Left forelimb (tissue), 1 donor: Measurements from ENCODE around the gene CTNNA2.

Experiments
- DNase-seq: peaks from one replicate; pipeline ENCODE4 v3.0.0-alpha.2; 2018; ENCODE audit warnings: low spot score

Gene CTNNA2

DNA sequence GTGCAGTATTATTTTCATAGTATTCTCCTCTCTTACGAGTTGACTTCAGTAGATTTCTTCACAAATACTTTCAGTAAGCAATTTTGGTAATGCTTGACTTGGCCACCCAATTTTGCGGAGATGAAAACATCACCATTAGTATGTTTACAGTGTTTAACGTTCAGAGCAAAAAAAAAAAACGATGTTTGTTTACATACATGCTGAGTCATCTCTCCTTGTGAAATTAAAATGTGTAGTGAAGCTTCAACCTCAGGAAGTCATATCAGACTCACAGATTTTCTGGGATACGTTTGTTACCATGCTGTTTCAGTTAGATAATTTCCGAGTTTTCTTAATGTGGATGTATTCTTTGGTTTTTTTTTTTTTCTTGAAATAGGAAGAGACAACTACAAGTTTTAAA lies 100.1 kb downstream of the CTNNA2 start:
- no peak for DNase-seq

GRCh38 chr2:79619442-79619841 lies 106.6 kb downstream of the CTNNA2 start:
- no peak for DNase-seq

DNA sequence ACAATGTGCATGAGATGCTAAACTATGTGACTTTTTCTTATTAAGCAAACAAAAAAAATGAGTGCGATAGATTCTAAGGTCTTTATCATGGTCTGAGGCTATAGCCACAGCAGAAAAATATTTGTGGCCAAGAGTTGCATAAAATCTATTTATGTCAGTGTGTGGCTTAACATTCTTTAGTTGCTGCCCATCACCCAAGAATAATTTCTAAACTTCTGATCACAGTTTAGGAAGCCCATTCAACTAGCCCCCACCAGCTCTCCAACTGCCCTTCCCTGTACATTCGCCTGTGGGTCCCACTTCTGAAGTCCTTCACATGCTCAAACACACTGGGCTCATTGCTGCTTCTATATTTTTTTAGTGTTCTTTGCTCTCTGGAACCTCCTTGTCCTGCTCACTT lies 107.1 kb downstream of the CTNNA2 start:
- no peak for DNase-seq

- no peak for DNase-seq
These were observed 107.8 kb downstream of the CTNNA2 start for GRCh38 chr2:79620679-79621078.

GRCh38 chr2:79621252-79621651 lies 108.4 kb downstream of the CTNNA2 start:
- DNase-seq: no peak

DNA sequence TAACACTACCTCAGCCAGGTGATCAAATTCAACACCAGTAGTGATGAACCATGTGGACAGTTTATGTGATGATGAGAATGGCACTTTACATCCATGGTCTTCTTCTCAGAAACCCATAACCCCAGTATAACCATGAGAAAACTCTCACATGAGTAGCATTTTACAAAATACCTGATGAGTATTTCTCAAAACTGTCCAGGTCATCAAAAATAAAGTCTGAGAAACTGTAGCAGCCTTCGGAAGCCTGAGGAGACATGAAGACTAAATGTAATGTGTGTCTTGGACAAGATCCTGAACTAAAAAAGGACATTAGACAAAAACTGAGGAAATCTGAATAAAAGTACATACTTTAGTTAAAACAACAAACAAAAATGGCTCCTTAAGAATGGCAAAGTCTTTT lies 108.9 kb downstream of the CTNNA2 start:
- DNase-seq: no peak

- DNase-seq: no peak
These were observed 109.7 kb downstream of the CTNNA2 start for GRCh38 chr2:79622508-79622907.

- DNase-seq: no peak
These were observed 114.4 kb downstream of the CTNNA2 start for GRCh38 chr2:79627237-79627636.

GRCh38 chr2:79630060-79630459 lies 117.2 kb downstream of the CTNNA2 start:
- DNase-seq: no peak

GRCh38 chr2:79630972-79631557 lies 118.2 kb downstream of the CTNNA2 start:
- DNase-seq: no peak

GRCh38 chr2:79638410-79638809 lies 125.6 kb downstream of the CTNNA2 start:
- DNase-seq: no peak

DNA sequence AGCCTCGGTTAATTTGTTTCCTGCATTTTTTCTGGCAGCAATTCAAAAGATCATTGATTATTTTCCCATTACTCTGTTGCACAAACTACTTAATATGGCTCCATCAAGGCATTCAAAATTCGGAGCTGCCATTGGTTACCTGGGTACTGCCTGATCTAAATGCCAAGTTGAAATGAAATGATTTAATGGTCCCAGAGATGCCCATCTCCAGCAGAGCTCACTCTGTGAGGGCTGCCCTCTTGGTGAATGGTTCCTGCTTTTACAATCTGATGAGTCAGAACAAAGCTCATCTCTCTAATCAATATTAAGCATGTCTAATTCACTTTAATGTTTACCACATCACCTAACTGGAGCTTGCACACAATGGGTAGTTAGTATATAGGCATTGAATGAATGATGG lies 126.1 kb downstream of the CTNNA2 start:
- DNase-seq: no peak

GRCh38 chr2:79640001-79640400 lies 127.2 kb downstream of the CTNNA2 start:
- no peak for DNase-seq

GRCh38 chr2:79649531-79649930 lies 136.7 kb downstream of the CTNNA2 start:
- DNase-seq: no peak

GRCh38 chr2:79660557-79660956 lies 147.7 kb downstream of the CTNNA2 start:
- DNase-seq: no peak

DNA sequence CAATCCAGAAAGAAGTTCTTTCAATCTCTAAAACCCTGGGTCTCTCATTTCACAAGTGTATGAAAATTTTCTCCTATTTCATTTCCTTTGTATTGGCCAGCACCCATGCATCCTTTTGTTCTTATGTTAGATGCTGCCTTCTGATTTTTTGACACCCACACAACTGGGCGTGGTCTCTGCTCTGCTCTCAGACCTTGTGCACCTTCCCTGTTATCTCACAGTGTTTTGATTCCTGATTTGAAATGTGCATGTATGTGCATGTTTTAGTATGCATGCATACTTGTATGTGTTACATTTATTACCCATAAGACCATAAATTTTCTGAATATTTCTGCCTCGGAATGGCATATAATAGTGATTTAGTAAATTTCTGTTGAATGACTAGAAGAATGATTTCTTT lies 152.2 kb downstream of the CTNNA2 start:
- no peak for DNase-seq

- DNase-seq: no peak
These were observed 153.6 kb downstream of the CTNNA2 start for GRCh38 chr2:79666430-79666829.

DNA sequence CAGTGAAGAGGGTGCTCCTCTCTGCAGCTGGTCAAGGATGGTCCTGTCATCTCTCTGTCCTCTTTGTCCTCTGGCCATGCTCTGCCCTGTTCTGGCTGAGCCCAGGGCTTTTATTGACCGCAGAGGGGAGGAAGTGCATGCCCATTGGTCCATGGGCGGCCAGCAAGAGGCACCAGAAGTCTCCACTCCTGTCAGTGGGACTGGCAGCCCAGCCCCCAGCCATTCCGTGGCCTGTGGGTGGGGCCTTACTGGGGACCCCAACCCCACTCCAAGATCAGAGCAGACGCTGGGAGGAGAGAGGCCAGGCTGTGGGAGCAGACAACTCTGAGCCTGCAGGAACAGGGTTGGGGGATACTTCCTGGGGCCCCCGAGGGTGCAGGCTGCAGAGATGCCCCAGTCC lies 156.9 kb downstream of the CTNNA2 start:
- DNase-seq: no peak

GRCh38 chr2:79670198-79670597 lies 157.3 kb downstream of the CTNNA2 start:
- DNase-seq: no peak

GRCh38 chr2:79686884-79687283 lies 174.0 kb downstream of the CTNNA2 start:
- no peak for DNase-seq

DNA sequence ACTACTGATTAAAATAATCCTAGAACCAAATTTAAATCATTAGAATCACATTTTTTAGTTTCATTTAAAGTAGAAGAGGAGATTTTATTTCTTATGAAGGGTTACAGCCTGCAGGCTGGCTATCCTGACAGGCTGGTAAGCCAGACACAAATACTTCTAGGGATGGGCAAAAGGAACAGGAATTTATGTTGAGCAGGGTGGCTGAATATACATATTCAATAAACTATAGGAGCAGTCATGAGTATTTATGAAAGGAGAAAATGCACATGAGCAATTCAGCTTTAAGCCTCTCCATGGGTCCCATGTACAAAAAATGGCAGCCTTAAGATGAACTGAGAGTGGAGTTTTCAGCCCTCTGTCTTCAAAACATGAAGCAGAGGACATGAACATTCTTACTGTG lies 182.4 kb downstream of the CTNNA2 start:
- DNase-seq: no peak

DNA sequence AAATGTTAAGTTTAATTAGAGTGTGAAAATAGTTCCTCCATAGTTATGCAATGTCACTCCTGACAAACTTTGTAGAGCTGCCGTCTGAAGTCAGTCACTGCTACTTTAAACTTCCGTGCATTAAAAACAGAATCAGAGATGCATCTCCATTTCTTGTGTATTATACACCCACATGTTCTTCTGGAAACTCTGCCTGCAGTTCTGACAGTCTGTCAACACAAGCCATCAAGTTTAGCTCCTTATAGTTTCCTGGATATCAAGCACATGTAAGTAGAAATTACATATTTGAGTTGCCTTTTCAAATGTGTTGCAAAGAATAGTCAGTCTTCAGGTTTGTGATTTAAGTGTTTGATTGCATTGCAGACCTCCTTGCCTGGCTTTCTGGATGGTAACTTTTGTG lies 184.3 kb downstream of the CTNNA2 start:
- no peak for DNase-seq

DNA sequence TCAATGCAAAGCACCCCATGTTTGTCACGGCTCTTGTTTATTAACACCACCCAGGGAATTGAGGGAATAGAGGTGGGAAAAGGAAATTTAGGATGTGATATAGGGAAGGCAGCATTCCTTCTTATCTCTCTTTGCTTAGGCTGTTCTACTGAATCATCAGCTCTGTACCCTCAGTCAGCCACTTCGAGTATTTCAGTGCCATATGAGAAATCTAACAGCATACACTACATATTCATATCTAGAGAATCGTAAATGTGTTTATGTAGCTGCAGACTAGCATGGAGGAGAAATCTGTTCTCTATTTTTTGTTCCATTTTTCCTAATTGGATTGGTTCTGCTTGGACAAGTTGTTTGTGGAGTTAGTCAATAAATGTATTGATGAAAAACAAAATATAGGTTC lies 187.8 kb downstream of the CTNNA2 start:
- DNase-seq: no peak

DNA sequence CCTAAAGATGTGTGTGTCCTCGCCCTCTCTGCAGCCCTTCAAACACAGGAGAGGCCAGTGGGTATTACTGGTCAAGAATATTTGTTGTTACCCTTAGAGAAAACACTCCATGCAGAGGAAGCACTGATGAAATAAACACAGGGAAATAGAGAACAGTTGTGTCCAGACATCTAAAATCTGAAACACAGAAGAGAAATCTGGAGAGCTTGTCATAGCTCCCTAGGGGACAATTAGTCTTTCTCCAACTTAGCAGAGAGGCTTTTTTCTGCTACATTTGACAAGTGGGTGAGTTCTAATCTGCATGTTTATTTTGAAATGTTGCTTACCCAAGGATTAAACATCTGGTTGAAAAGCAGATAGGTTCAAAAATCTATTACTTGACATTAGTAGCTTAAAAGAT lies 190.1 kb downstream of the CTNNA2 start:
- DNase-seq: no peak

DNA sequence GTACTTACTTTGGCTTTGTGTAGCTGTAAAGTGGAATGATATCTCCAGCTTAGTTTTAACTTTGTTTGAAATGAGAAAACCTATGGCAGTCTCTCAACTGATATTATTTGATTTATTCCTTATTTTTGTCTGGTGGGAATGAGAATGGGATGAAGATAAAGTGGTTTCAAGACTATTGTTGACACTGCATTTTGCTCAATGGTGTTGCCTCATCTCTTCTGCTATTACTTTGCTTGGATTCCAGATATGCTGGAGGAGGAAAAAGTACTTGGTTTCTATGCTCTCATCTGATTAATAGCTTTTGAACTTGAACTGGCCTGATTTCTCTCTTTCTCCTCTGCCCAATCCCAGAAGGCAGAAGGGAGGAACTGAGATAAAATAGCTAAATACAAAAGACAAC lies 198.2 kb downstream of the CTNNA2 start:
- DNase-seq: no peak
